Calu3 (cell line): ENCODE data around the gene LIMK2. TPM values are rescaled to one million over a fixed set of nuclear protein-coding genes. Genes with fewer than 3 reads are reported as not detected.

ENCODE experiments used
- BruUV-seq: library from RNA; stranded (reverse); fragments of 400-500 nt; replicated peaks from 2 replicates; lab custom pipeline; 2021; lab: Mats Ljungman, UMichigan
- CTCF ChIA-PET: fragments of 300-600 bp; sonication (Branson Sonifier 250); formaldehyde crosslinking; loops from one replicate; lab custom pipeline; 2022; ENCODE audit warnings: antibody characterized with exemption; lab: Charles Lee
- DNase-seq: peaks from one replicate; pipeline ENCODE4 v3.0.0; 2022
- H3K27ac Mint-ChIP-seq: one replicate; pipeline ENCODE4 v1.8.0; 2022; ENCODE audit warnings: mixed read lengths; ENCODE audit not compliant: unreplicated experiment
- H3K27me3 Mint-ChIP-seq: one replicate; pipeline ENCODE4 v1.8.0; 2022; ENCODE audit warnings: mixed read lengths; ENCODE audit not compliant: unreplicated experiment
- H3K36me3 Mint-ChIP-seq: one replicate; pipeline ENCODE4 v1.8.0; 2022; ENCODE audit warnings: mild to moderate bottlenecking, moderate library complexity, mixed read lengths; ENCODE audit not compliant: insufficient read depth, unreplicated experiment
- H3K4me1 Mint-ChIP-seq: one replicate; pipeline ENCODE4 v1.8.0; 2022; ENCODE audit warnings: mild to moderate bottlenecking, low read depth, mixed read lengths; ENCODE audit not compliant: unreplicated experiment
- H3K4me3 Mint-ChIP-seq: one replicate; pipeline ENCODE4 v1.8.0; 2022; ENCODE audit warnings: mild to moderate bottlenecking, low read depth, moderate library complexity, mixed read lengths; ENCODE audit not compliant: unreplicated experiment
- H3K9me3 Mint-ChIP-seq: one replicate; pipeline ENCODE4 v1.8.0; 2022; ENCODE audit warnings: low read depth, mixed read lengths; ENCODE audit not compliant: unreplicated experiment
- CTCF ChIP-seq: fragments of 200-600 bp; IDR thresholded peaks from one replicate; pipeline ENCODE4 v1.8.0; 2022; ENCODE audit warnings: antibody characterized with exemption; ENCODE audit not compliant: unreplicated experiment
- intact Hi-C: fragments of 100-400 bp; cut with micrococcal nuclease; formaldehyde crosslinking; loops from one replicate; pipeline ENCODE4 v1.10.0; 2022; ENCODE audit not compliant: unreplicated experiment
- total RNA-seq: library from RNA; stranded (reverse); gene quantifications from 2 replicates; pipeline ENCODE4 v1.2.3, GENCODE V29; 2022

The LIMK2 gene
- total RNA-seq, 1 experiment from 2014 or later, result 59.9 TPM

GRCh38 chr22:31278151-31278621 is 66.1 kb downstream of the LIMK2 start:
- no peak for DNase-seq
- CTCF ChIA-PET, result no interaction called here
- Mint-ChIP-seq H3K4me3 (no peak overlapping the region), H3K27me3 (no peaks in the 10 kb centered on the region), H3K36me3 (peaks cover 30% of the 10 kb centered on the region), H3K9me3 (no peaks in the 10 kb centered on the region), H3K4me1 (peaks cover 23% of the 10 kb centered on the region), H3K27ac (no peak overlapping the region)
- TF ChIP-seq CTCF, result no peak
- BruUV-seq, result no TSS peak
- intact Hi-C loops, result no loop called here

- no peak for TF ChIP-seq CTCF
- no peak for DNase-seq
- CTCF ChIA-PET, result interaction anchor here (0.6 to 1.0 kb wide), 2 partner anchors 35 to 119 kb away, joined by 3 read pairs; partner anchors contain the start of gene RNF185
- intact Hi-C loops, result no loop called here
- no peak overlapping the region for H3K4me3 Mint-ChIP-seq
- H3K4me1 Mint-ChIP-seq, result peaks cover 23% of the 10 kb centered on the region
- H3K27me3 Mint-ChIP-seq, result no peaks in the 10 kb centered on the region
- BruUV-seq, result no TSS peak
- no peaks in the 10 kb centered on the region for H3K9me3 Mint-ChIP-seq
- H3K27ac Mint-ChIP-seq, result no peak overlapping the region
- H3K36me3 Mint-ChIP-seq, result peaks cover 24% of the 10 kb centered on the region
Measured at GRCh38 chr22:31278626-31279326, 66.7 kb downstream of the LIMK2 start.

DNA sequence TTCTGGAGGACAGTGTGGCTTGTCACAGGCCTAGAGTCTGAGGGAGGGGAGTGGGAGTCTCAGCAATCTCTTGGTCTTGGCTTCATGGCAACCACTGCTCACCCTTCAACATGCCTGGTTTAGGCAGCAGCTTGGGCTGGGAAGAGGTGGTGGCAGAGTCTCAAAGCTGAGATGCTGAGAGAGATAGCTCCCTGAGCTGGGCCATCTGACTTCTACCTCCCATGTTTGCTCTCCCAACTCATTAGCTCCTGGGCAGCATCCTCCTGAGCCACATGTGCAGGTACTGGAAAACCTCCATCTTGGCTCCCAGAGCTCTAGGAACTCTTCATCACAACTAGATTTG is 67.2 kb downstream of the LIMK2 start:
- BruUV-seq, result no TSS peak
- Mint-ChIP-seq H3K4me3 (no peak overlapping the region), H3K36me3 (peaks cover 21% of the 10 kb centered on the region), H3K4me1 (peaks cover 23% of the 10 kb centered on the region), H3K27me3 (no peaks in the 10 kb centered on the region), H3K27ac (no peak overlapping the region), H3K9me3 (no peaks in the 10 kb centered on the region)
- no peak for TF ChIP-seq CTCF
- DNase-seq, result no peak
- CTCF ChIA-PET, result interaction anchor here (0.6 to 1.0 kb wide), 2 partner anchors 34 to 120 kb away, joined by 3 read pairs; partner anchors contain the start of gene RNF185
- intact Hi-C loops, result no loop called here

DNA sequence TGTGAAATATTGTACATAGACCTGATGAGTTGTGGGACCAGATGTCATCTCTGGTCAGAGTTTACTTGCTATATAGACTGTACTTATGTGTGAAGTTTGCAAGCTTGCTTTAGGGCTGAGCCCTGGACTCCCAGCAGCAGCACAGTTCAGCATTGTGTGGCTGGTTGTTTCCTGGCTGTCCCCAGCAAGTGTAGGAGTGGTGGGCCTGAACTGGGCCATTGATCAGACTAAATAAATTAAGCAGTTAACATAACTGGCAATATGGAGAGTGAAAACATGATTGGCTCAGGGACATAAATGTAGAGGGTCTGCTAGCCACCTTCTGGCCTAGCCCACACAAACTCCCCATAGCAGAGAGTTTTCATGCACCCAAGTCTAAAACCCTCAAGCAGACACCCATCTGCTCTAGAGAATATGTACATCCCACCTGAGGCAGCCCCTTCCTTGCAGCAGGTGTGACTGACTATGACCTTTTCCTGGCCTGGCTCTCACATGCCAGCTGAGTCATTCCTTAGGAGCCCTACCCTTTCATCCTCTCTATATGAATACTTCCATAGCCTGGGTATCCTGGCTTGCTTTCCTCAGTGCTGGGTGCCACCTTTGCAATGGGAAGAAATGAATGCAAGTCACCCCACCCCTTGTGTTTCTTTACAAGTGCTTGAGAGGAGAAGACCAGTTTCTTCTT is 67.9 kb downstream of the LIMK2 start:
- Mint-ChIP-seq H3K4me1 (peaks cover 19% of the 10 kb centered on the region), H3K4me3 (no peak overlapping the region), H3K27me3 (no peaks in the 10 kb centered on the region), H3K36me3 (peaks cover 20% of the 10 kb centered on the region), H3K9me3 (no peaks in the 10 kb centered on the region), H3K27ac (no peak overlapping the region)
- no peak for DNase-seq
- TF ChIP-seq CTCF, result no peak
- intact Hi-C loops, result no loop called here
- no TSS peak for BruUV-seq
- CTCF ChIA-PET, result interaction anchor here (1.0 kb wide), 1 partner anchor 33 kb away, joined by 3 read pairs; no protein-coding TSS in a partner anchor
